SHP77 treated with DMSO at 0.1 percent for 48 hours (cell line): Measurements from ENCODE around the gene TBC1D22A.

Source experiments
- DNase-seq: peaks from one replicate; lab custom pipeline; 2025; lab: John Stamatoyannopoulos, UW

The TBC1D22A gene

GRCh38 chr22:47190957-47191670 lies 428.7 kb downstream of the TBC1D22A start:
- no peak for DNase-seq

- DNase-seq: no peak
Observed at GRCh38 chr22:47191671-47192650, 429.5 kb downstream of the TBC1D22A start.

- no peak for DNase-seq
Observed at GRCh38 chr22:47192651-47193437, 430.4 kb downstream of the TBC1D22A start.

- DNase-seq: no peak
Observed at GRCh38 chr22:47193606-47194329, 431.3 kb downstream of the TBC1D22A start.

DNA sequence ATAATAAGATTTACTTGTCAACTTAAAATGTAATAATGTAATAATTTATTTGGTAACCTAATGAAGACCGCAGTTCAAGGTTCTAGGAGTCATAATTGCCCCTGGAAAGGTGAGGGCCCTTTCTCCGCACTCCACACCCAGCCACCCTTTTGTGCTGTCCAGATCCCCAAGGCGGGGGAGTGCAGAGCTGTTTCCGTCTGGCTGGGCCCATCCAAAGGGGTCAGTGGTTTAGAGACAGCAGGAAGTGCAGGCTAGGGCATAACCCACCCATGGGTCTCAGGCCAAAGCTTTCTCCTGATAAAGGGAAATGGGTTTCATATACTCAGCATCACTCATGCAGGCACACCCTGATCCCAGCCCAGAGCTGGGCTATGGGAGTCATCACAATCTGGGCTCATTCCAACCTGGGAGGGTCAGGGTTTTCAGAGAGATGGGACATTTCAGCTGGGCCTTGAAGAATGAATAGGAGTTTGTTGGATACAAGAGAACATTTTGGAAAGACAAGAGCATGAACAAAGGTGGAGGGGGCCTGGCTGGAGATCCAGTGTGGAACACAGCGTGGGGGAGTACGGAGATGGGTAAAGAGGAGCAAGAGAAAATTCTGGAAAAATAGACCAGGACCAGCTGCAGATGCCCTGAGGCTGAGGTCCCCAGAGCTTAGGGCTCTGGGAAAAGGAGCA lies 432.2 kb downstream of the TBC1D22A start:
- no peak for DNase-seq

GRCh38 chr22:47195156-47195483 lies 432.7 kb downstream of the TBC1D22A start:
- no peak for DNase-seq

- DNase-seq: no peak
Observed at GRCh38 chr22:47195484-47196165, 433.2 kb downstream of the TBC1D22A start.

GRCh38 chr22:47196166-47196849 lies 433.9 kb downstream of the TBC1D22A start:
- no peak for DNase-seq

GRCh38 chr22:47196881-47197772 lies 434.7 kb downstream of the TBC1D22A start:
- no peak for DNase-seq

DNA sequence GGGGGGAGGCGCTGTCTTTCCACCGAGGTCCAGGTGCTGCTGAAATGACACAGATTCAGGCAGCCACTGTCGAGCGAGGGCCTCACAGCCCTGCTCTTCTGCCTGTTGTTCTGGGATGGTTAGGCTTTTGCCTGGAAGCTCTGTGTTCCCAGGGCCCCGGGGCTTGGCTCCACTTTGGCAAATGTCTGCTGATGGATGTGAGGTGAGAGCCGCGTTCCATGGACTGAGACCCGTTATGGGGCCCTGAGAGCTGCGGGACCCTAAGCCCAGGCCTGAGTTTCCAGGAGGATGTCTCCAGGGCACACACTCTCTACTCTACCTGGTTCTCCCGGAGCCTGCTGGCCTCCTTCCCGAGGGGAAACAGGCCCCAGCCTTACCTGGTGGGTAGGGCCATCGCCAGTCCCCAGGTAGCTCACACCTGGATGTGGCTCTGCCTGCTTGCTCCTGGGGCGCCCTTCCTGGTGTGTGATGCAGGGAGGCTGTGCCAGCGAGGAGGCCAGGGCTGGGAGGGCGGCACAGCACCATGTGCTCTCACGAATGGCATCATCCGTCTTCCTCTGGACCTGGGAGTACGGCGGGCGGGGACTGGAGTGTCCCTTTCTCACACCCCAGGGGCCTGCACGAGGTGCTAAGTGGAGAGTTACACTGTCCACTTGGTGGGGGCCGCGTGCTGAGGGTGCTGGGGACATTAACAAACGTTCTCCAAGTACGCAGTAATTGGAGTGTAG lies 435.5 kb downstream of the TBC1D22A start:
- no peak for DNase-seq

DNA sequence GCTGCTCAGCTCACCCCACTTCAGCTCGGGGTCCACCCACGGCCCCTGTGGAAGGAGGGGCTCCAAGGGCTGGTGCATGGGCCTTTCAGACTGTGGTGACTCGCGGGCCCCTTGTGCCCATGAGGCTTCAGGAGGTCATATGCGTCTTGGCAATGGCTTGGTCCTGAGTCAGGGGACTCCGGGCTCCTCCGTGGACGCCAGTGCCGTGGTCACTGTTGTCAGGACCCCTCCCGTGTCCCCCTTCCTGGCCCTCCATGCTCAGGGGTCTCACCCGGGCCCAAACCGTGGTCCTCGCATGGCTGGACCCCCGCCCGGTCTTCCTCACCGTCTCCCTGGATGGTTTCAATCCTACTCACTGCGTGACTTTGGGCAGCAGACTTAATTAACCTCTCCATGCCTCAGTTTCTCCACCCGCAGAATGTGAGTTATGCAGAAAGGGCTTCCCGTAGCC lies 436.4 kb downstream of the TBC1D22A start:
- DNase-seq: no peak

DNA sequence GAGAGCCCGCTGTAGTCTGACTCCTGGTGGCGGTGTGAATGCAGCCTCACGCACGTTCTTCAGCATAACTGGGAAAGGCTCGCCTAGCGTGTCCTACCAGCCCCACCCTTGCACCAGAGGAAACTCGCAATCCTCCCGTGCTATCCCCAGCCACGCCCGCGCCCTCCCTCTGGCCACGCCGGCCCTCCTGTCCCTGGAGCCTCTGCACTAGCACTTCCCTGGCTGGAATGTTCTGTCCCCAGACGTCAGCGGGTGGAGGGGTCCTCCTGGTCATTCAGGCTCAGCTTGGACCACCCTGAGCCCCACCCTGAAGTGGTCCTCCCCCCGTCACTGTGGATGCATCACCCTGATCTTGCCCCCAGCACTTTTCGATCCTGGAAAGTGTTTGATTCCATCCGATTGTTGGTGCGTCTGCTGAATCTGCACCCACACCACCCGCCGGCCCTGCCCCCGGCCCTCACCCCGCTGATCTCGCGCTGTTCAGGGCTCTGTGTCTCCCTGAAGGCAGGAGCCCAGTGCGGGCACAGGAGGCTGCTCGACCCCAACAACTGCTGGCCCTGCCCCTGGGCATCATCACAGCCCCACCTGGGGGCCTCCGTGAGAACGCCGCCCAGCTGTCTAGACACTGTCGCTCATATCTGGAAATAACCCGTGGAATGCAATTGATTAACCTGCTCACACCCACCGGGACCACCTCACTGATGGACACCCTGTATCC lies 437.0 kb downstream of the TBC1D22A start:
- no peak for DNase-seq

DNA sequence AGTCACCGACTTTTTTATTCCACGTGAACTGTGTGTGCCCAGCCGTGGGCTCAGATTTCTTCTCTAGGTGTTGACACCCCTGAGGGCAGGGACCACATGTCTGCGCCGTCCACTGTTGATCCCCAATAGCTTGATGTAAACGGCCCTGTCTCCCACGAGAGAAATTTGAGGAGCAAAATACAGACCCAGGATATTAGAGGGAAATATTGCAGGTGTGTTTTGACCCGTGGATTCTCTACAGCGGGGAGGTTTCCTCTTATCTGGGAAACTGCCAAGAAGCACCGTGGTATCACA lies 437.5 kb downstream of the TBC1D22A start:
- no peak for DNase-seq

GRCh38 chr22:47200273-47201051 lies 438.0 kb downstream of the TBC1D22A start:
- DNase-seq: no peak

GRCh38 chr22:47201186-47201995 lies 438.9 kb downstream of the TBC1D22A start:
- no peak for DNase-seq
